Ramos (cell line): ENCODE data around the gene KIF20B.
"Not testable (repeated sequence)": the region's sequence is repeated elsewhere in the genome, so short reads cannot be mapped to it uniquely, and the experiment has no call there.

Experiments used
- in situ Hi-C: fragments of 300-500 bp; cut with MboI; formaldehyde crosslinking; loops from one replicate; pipeline ENCODE4 v1.14.3; 2022; ENCODE audit warnings: low sequenced_read_pairs; ENCODE audit not compliant: unreplicated experiment

The KIF20B gene

DNA sequence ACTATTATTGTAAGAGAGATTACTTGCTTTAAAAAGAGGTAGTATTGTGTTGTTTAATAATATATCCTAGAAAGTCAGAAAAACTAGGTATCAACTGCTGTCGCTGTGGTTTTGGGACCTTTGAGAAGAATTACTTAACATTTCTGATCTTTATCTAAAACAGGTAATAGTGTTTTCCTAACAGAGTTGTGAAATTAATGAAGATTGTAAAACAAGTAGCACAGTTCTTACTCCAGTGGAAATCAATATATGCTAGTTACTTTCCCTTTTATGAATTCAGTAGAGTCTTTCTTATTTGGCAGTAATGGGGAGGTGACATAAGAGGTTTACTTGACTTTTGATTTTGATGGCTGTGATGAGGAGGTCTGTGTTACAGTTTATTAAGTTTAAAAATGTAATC, 58.1 kb downstream of the KIF20B start:
- in situ Hi-C loops = no loop called here

GRCh38 chr10:89763671-89764070, 62.3 kb downstream of the KIF20B start:
- in situ Hi-C loops = not testable (repeated sequence)

DNA sequence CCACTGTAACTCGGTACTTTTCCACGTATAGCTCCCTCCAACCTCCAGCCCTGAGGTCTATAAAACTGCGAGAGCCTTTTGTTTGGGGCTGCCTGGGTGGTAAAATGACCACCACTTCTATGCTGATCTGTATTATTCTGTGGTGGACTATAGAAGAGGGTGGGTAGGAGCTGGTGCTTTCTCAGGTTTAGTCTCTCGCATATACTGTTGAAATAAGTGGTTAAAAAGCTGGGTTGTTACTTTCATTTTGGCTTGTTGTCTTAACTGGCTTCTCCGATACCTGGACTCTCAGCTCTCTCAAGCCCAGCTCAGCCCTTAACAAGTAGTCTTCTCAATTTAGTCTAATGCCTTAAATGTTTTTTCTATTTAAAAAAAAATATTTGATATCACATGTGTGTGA, 70.3 kb downstream of the KIF20B start:
- in situ Hi-C loops = no loop called here

- in situ Hi-C loops = no loop called here
Measured at GRCh38 chr10:89773081-89773480, 71.7 kb downstream of the KIF20B start.

DNA sequence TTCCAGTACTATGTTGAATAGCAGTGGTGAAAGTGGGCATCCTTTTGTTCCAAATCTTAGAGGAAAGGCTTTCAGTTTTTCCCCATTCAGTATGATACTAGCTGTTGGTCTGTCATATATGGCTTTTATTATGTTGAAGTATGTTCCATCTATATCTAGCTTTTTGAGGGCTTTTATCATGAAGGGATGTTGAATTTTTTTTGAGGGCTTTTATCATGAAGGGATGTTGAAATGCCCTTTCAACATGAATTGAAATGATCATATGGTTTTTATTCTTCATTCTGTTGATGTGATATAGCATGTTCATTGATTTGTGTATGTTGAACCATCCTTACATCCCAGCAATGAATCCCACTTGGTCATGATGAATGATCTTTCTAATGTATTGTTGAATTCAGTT, 75.3 kb downstream of the KIF20B start:
- in situ Hi-C loops = no loop called here

GRCh38 chr10:89782470-89782869, 81.1 kb downstream of the KIF20B start:
- in situ Hi-C loops = no loop called here

- in situ Hi-C loops = no loop called here
Measured at GRCh38 chr10:89783406-89783805, 82.0 kb downstream of the KIF20B start.

GRCh38 chr10:89785095-89785494, 83.7 kb downstream of the KIF20B start:
- in situ Hi-C loops = no loop called here

DNA sequence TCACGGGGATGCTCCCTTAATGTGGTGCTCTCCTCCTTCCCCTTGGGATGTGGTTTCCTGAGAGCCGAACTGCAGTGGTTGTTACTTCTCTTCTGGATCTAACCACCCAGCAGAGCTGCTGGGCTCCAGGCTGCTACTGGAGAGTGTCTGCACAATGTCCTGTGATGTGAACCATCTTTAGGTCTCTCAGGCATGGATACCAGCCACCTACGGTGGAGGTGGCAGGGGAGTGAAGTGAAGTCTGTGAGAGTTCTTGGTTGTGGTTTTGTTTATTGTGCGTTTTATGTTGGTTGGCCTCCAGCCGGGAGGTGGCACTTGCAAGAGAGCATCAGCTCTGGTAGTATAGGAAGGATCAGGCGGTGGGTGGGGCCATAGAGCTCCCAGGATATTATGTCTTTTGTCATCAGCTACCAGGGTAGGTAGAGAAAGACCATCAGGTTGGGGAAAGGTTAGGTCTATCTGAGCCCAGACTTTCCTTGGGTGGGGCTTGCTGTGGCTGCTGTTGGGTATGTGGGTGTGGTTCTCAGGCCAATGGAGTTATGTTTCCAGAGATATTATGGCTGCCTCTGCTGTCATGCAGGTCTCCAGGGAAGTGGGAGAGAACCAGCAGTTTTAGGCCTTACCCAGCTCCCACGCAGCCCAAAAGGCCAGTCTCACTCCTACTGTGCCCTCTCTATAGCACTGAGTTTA, 87.9 kb downstream of the KIF20B start:
- in situ Hi-C loops = no loop called here

- in situ Hi-C loops = no loop called here
Measured at GRCh38 chr10:89792187-89792586, 90.8 kb downstream of the KIF20B start.

- in situ Hi-C loops = no loop called here
Measured at GRCh38 chr10:89793649-89794254, 92.4 kb downstream of the KIF20B start.

- in situ Hi-C loops = no loop called here
Measured at GRCh38 chr10:89795840-89796239, 94.5 kb downstream of the KIF20B start.

DNA sequence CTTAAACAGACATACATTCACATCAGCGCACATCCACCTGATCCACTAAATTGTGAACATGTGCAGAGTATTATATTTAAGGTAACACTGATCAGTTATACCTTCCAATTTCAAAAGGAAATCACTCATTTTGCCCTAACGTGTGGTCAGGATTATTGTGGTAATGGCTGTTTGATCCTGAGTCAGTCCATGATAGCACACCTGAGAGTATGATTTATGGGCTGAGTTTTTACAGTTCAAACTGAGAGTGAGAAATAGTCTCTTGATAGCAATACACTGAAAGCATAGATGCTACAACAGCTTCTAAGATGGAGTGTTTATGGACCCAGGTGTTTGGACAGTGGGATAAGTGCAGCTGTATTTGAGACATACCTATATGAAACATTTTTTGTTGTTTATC, 96.7 kb downstream of the KIF20B start:
- in situ Hi-C loops = no loop called here

DNA sequence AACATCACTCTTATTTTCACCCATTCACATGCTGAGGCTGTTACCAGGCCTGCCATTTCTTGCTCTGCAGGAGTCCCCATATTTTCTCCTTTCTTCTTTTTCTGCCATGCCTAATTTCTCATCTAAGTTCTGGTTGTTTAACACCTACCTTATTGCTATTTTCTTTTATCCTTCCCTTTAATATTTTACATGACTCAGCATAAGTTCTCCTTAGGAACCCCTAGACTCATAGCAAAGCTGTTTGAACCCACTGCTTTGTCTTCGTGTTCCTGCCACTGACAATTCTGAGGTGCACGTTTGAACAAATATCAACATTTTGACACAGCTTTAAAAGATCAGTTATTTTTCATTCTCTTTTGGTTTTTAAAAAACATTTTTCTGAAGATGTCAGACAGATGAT, 98.2 kb downstream of the KIF20B start:
- in situ Hi-C loops = no loop called here

DNA sequence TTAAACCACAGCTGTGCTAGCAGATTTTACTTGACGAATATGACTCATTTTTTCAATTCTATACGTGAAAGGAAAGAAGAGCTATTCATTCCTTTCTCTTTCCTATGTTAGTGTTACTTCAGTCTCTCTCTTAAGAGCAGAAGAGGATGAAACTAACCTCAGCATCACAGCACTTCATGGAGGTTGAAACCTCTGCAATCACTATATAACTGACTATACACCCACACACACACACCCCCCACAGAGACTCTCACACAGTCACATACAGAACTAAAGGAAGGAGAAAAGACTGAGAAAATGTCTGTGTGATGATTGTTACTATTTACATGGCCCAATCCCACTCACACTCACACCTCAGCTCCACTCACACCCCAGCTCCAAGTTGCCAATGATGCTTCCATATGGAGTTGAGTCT, 104.2 kb downstream of the KIF20B start:
- in situ Hi-C loops = no loop called here

DNA sequence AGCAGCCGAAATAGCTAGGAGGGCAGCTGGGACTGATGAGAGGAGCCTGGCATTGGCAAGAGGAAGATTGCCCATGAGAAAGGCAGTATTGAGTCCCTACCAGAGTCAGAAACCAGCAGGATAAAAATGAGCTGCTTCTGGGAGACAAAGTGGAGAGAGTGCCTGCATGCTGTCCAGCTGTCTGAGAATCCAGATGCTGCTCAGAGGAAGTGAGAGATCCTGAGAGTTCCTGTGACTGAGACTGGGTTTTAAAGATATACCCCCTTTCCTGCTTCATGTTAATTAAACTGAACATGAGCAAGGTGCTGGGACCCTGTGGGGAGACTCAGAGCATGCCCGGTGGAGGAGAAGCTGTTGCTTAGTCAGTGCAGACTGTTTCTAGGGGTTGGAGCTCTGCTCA, 107.5 kb downstream of the KIF20B start:
- in situ Hi-C loops = no loop called here

GRCh38 chr10:89809766-89810165, 108.4 kb downstream of the KIF20B start:
- in situ Hi-C loops = no loop called here

DNA sequence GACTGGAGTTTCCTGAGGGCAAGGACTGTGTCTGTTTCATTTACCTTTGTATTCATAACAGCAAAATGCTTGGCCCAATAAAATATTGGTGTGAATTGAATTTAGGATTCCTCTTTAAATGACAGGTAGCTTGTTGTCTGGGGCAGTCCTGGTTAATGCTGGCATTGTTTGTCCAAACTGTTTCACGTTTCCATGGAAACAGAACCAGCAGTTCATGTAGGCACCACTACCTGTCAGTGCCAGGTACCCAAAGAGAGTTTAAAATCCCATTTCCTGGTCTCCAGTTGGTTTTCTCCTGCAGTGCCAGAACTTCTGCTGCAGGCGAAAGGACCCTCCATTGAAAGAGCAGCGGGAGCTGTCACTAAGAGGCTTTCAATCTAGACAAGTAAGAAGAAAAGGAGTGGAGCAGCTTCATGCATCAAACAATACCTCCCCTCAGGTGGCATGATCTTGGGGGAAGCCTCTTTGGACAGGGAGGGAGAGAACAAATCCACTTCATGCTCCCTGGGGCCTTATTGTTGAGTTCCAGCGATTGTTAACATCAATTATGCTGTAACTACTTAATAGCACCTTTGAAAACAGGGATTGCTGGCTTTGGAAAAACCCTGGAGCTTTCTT, 109.6 kb downstream of the KIF20B start:
- in situ Hi-C loops = no loop called here

DNA sequence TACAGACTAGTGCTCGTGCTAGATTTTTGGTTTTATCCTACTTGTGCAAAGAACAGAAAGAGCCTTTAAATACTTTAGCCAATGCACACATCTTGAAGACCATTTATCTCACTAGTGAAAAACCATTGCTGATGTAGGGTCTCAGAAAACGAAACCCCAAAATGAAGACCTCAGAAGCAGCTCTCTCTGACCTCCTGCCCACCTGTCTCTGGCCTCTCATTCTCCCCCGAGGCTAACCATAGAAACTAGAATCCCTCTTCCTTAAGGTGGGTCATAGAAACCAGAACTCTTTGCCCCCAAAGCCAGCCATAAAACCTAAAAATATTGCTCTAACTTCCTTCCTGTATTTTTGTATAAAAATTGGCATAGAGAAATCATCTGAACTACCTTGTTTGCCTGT, 112.2 kb downstream of the KIF20B start:
- in situ Hi-C loops = no loop called here

- in situ Hi-C loops = no loop called here
Measured at GRCh38 chr10:89814278-89814677, 112.9 kb downstream of the KIF20B start.

GRCh38 chr10:89815049-89815853, 113.9 kb downstream of the KIF20B start:
- in situ Hi-C loops = no loop called here
